Stimulated activated CD4-positive, alpha-beta T cell treated with anti-CD3 and anti-CD28 coated beads, Interleukin-15, amount 100 ng/mL, for 1 hour (primary cell): ENCODE data around the gene CELF1.
"Not testable (repeated sequence)": the region's sequence is repeated elsewhere in the genome, so short reads cannot be mapped to it uniquely, and the experiment has no call there.

Source experiments
- DNase-seq, 2 donors: peaks; one replicate each; pipeline ENCODE4 v3.0.0-alpha.2; 2020; ENCODE audit warnings: low read depth in 1 of 2, low spot score in 1 of 2

Gene CELF1

DNA sequence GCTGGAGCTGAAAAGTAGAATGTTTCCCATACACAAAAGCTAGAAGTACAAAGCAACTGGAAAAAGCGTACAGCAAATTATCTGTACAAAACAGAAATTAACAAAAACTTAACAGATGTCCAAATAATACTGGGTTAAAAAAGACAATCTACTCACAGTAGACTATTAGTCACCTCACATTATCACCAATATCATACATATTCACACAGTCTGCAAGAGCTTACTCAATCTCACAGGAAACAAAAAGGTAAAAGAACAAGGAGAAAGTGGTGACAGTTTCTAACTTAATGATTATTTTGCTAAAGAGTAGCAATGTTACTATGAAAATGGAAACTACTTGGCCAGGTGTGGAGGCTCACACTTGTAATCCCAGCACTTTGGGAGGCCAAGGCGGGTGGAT lies 11.9 kb downstream of the CELF1 start:
- DNase-seq: no peak

DNA sequence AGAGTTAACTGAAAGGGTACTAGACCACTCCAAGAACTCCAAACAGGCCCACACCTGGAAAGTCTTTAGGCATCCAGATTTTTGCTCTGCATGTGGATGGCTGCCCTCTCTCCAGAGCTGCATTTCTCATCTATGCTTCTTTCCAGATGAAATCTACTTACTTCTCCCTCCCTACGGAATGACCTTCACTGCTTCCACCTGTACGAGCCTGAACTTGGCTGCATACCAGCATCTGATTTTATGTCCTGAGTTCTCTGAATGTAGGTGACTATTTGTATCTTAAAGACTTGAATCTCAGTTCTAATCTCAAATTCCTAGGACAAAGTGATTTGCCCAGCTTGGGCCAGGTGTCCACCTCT lies 13.3 kb downstream of the CELF1 start:
- DNase-seq: no peak

DNA sequence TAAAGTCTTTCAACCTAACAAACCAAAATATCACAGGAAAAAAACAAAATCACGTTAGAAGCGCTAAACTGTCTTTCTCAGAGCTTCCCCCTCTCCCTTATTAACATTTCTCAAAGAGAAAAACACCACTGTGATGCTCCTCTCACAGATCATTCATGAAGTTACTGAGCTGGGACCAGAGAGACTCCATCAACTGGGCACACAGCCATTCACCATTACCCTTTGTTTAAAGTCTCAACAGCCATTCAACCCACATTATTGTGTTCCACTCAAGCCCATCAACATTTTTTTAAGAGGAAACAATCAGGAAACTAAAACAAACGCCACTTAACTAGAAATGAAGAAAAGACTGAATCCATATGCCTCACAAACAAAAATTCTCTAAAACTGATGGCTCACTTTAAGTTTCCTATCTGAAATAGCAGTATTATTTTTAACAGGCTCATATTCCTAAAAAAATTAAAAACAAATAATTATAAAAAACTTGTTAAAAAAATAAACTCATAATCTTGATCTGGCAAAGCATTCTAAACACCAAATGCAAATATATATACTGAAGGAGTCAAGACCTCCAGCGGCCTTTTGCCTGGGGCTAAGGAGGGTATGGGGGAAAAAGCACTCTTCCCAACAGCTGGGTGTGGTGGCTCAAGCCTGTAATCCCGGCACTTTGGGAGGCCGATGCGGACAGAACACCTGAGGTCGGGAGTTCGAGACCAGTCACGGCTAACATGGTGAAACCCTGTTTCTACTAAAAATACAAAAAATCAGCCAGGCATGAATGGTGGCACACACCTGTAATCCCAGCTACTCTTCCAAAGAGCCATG lies 14.0 kb downstream of the CELF1 start:
- no peak for DNase-seq

DNA sequence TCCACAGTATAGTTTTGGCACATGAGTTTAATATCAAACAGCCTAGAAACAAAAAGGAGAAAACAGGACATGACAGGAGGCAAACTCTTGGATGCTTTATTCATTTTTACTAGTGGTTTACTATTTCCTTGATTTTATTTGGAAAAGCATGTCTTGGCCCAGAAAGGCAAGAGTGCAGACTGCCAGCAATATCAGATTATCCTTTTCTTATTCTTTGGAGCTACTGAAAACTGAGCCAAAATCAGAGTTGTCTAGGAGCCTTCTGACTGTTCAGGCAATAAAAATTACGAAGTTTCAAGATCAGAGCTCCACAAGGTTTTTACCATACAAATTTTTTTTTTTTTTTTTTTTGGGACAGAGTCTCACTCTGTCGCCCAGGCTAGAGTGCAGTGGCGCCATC lies 16.0 kb downstream of the CELF1 start:
- DNase-seq: no peak

DNA sequence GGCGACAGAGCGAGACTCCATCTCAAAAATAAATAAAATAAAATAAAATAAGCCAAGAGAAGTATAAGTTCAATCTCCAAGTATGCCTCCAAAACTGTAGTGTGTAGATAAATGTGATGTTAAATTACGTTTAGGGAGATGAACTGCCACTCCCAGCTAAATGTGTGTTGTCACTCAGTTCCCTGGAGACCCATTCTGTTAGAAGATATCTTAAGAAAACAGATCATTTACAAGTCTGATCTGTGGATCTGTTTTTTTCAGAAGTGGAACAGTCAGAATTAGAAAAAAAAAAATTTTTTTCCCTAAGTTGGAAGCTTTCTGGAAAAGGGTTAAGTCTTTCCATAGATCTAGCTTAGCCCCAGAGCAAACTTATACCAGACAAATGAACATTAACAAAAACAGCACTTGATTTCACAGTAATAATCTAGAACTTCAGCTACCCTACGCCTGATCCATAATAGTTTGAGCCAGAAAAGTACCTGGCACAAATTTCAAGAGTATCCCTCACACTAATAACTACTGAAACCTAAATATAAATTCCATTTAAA lies 18.2 kb downstream of the CELF1 start:
- DNase-seq: no peak

DNA sequence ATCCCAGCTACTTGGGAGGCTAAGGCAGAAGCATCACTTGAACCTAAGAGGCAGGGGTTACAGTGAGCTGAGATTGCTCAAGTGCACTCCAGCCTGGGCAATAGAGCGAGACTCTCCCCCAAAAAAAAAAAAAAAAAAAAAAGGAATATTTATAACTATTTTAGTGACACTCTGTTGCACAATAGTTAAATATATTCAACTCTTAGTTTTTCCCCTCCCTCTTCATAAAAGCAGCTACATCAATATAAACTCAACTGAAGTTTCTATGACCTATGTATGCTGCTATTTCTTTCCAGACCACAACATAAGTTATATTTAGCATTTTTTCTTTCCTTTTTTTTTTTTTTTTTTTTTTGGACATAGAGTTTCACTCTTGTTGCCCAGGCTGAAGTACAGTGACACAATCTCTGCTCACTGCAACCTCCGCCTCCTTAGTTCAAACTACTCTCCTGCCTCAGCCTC lies 19.2 kb downstream of the CELF1 start:
- DNase-seq: no peak

DNA sequence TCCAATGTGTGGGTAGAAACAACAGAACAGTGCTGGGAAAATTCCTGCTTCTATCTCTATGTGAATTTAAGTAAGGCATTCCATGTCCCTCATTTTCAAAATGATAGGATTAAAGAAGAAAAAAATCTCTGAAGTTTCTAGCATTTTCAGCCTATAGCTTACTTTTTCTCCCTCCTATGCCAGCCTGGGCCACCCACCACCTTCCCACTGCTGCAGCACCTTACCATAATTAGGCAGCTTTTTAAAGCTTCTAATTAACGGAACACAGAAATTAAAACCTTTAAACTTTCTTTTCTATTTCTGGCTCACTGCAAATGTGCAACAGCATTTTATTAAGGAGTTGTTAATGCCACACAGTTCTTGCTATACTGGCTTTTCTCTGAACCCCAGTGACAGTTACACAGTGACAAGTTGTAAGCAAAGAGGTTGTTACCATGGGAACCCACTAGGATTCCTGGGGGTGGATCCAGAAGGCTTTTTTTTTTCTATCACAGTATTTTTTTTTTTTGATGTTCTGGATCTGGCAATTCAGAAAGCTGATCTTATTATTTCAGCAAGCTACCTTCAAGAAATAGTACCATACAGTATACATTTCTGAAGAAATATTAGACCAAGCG lies 20.2 kb downstream of the CELF1 start:
- DNase-seq: no peak

DNA sequence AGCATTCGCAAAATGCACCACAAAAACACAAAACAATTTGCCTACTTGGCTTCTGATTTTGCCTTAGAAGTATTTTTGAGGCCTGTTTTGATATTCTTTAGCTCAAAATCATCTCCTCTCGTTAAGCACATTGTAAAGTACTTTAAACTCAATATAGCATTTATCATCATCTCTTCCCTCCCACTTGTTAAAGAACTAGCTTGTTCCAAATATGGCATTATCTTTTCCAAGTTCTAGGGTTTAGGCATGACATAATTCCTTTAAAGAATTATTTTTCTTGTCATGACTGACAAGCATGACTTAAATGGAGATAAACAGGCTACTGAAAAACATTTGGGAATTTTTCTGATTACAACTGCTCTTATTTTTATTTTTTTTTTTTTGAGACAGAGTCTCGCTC lies 21.3 kb downstream of the CELF1 start:
- no peak for DNase-seq

DNA sequence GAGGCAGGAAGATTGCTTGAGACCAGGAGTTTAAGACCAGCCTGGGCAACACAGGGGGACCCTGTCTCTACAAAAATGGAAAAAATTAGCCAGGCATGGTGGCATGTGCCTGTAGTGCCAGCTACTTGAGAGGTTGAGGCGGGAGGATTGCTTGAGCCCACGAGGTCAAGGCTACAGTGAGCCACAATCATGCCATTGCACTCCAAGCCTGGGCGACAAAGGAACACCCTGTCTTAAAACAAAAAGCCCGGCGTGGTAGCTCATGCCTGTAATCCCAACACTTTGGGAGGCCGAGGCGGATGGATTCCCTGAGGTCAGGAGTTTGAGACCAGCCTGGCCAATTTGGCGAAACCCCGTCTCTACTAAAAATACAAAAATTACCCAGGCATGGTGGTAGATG lies 22.2 kb downstream of the CELF1 start:
- not testable (repeated sequence) for DNase-seq

DNA sequence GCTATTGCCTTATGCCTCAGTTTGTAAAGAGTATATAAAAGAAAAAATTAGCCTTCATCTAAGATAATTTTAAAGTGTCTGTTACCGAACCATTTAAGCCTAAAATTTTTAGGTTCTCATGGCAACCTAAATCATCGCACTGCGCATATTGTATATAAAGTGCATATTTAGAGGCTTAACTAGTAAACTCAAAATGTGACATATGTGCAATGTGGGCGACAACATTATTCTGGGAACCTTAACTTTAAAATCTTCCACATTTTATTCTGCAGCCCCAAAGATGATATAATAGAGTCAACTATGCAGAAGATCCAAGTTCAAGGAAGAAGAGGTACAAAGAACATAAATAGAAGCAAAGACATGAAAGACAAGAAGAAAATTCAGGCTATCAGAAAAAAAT lies 23.0 kb downstream of the CELF1 start:
- no peak for DNase-seq

DNA sequence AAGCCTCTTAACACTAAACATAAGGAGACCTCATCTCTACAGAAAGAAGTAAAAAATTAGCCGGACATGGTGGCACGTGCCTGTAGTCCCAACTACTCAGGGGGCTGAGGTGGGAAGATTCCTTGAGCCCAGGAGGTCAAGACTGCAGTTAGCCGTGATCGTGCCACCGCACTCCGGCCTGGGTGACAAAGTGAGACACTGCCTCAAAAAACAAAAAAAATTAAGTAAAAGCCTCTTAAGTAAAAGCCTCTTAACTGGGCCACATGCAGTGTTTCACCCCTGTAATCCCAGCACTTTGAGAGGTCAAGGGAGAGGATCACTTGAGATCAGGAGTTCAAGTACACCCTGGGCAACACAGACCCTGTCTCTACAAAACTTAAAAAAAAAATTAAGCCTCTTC lies 25.7 kb downstream of the CELF1 start:
- no peak for DNase-seq

DNA sequence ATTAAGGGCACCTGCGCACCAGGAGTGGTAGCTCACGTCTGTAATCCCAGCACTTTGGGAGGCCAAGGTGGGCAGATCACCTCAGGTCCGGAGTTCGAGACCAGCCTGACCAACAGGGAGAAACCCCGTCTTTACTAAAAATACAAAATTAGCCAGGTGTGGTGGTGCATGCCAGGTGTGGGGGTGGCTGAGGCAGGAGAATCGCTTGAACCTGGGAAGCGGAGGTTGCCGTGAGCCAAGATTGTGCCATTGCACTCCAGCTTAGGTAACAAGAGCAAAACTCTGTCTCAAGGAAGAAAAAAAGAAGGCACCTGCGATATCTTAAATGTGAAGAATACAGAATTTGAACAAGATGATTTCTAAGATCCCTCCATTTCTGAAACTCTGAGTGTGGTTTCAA lies 26.9 kb downstream of the CELF1 start:
- DNase-seq: not testable (repeated sequence)

DNA sequence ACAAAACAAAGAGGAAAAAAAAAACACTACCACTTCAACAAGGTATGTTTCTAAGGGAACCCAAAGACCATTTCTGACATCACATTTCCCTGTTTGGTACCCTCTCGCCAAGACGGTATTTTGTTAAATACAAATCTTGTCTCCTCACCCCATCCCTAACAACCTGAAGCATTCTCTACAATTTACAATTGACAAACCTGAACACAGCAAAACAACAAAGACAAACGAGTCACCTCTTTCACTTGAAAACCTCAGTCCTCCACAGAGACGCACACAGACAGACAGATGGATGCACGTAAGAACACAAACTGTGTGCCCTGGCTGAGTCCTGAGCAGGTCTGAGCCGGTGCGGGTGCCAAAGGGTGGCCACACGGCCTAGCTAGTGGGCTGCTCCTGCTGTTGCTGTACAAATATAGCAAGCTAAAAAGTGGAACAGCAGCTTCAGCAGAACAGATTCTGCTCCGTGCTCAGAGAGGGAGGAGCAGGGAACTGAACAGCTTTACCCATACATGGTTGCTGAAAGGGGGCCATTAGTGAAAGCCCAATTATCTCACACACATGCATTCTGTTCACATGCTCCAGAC lies 28.5 kb downstream of the CELF1 start:
- no peak for DNase-seq

DNA sequence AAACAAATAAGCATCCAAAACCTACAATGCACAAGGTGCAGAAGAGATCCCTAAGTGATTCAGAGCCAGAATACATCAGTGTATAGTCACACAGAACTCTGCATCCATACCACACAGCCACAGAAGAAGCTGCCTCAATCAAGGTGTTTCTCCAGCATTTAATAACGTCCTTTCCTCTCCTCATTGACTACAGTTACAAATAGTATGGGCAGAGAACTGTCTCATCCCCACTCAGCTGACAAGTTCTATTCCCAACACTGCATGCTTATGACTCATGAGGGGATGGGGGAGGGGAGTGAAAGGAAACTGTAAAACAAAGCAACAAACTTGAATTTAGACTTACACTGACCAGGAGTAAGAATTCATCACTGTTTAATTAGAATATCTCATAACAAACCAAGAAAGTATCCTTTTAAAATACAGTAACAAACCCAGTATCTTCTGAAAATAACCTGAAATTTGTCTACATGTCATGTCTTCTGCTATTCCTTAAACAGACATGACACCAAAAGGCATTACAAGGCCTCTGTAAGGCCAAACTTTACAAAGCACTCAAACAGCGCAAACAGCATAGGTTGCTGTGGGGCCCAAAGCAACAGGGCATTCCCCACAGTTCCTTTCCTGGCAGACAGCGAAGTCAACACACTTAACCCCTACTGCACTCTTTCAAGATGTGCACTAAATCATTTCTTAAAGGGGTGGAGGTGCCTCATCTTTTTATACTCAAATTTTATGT lies 29.3 kb downstream of the CELF1 start:
- no peak for DNase-seq

DNA sequence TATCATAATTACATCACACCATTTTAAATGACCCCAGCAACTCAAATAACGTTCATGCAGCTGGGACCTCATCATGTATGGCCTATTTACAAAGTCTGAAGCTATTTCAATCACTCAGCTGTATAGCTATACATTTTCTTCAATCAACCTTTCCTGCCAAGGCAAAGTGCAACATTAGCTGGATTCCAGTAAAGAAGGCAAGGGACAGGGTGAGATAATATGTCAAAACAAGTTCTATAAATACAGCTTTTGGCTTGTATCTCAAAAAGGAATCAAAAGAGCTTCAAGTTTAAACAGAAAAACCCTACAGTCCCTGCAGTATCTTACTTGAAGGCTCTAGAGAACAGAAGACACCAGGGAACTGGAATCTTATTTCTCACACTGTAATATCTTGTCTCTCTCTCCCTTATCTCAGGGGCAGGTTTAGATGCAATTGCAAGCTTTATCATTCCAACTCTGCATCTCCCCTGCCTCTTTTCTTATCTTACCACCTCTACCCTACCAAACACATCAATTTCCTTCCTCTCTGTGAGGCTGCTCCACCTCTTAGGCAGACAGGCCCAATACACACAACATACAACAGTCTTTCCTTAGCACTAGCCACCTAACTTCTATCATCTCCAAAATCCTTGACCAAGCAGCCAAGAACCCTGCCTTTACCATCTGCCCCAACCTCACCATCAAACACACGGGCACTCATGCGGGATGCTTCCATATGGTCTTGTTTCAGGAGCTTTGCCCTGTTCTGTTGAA lies 34.5 kb downstream of the CELF1 start:
- no peak for DNase-seq

DNA sequence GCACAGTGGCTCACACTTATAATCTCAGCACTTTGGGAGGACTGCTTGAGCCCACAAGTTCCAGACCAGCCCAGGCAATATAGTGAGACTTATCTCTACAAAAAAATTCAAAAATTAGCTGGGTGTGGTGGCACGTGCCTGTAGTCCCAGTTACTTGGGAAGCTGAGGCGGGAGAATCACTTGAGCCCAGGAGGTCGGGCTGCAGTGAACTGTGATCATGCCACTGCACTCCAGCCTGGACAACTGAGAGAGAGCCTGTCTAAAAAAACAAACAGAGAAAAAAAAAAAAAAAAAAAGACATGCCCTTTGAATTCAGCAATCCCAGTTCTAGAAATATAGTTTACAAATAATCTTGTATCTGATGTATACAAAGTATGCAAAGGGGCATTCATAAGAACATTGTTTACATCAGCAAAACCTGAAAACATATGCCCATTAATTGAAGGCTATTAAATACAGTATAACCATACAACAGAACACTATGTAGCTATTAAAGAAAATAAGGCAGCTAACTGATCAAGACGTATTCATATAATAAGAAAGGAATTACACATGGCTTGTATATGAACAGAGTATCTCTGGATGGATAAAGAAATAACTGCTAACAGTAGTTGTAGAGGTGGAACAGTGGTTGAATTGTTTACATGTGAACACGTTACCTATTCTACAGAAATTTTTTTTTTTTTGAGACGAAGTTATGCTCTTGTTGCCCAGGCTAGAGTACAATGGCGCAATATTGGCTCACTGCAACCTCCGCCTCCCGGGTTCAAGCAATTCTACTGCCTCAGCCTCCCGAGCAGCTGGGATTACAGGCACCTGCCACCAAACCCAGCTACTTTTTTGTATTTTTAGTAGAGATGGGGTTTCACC lies 35.7 kb downstream of the CELF1 start:
- DNase-seq: no peak

DNA sequence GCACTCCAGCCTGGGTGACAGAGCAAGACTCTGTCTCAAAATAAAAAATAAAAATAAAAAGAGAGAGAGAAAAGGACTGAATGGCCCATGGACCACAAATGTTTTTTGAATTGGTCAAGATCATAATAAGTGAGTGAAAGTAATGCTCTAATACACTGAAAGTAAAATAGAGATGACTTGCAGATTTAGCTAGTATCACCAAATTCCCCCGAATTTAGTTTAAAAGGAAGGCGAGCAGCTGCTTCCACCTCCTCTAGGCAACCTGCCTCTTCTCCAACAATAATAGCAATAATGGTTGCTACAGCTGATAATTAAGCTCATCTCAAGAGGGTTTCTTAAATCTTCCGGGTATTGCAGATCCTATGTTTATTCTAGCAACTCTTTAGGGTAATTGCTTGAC lies 36.8 kb downstream of the CELF1 start:
- no peak for DNase-seq

DNA sequence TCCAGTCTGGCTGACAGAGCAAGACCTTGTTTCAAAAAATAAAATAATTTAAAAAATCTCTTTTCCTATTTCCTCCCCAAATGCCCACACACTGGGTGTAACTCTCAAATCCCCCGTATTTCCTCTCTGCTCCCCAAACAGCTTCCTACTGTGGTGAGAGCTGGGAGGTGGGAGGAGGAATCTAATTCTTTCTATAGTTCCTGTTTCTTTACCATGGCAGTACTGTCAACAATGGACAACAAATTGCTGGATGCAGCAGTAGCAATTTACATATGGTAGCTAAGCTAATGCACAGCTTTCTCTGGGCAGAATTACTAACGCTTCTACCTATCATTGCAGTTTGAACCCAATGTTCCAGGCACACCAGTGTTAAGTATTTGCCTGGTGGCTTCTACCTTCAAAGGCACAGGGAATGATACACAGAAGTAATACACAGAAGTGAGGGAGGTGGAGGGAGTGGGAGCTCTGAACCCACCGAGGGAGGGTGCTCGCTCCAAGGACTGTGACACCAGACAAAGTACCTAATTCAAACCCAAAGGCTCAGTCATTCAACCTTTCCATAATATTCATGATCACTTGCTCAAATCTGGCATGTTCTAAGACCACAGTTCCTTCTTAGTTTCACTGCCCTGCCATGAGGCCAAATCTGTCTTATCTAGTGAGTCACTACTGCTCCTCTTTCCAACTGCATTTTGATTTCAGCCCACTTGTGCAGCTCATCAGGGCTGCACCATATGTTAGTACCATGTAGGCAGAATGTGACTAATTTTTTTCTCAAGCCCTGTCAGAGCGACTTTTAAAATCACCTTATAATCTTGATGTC lies 37.9 kb downstream of the CELF1 start:
- no peak for DNase-seq

DNA sequence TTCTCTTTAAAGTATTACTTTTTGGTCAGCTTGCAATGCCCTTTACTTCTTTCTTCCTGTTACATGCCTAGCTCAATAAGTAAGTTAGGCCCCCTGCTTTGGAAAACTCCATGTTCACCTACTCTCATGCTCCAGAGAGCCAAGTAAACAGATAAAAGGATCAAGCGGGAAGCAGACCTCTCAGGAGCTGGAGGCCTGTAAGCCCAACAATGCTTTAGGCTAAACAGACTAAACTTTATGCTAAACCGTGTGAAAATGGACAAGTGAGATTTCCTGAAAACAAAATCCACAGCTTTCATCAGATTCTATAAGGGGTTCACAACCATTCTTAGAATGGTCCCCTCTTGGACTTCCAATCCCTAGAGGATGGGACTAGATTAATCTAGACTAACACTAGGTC lies 40.2 kb downstream of the CELF1 start:
- no peak for DNase-seq
